Measurements from ENCODE around the gene FBN3. TPM values are rescaled to one million over a fixed set of nuclear protein-coding genes. Genes with fewer than 3 reads are reported as not detected.
"Not testable (repeated sequence)": the region's sequence is repeated elsewhere in the genome, so short reads cannot be mapped to it uniquely, and the experiment has no call there.

The FBN3 gene
- total RNA-seq, 4 donors from 2014 or later, result under 0.01 TPM; not detected in 3

DNA sequence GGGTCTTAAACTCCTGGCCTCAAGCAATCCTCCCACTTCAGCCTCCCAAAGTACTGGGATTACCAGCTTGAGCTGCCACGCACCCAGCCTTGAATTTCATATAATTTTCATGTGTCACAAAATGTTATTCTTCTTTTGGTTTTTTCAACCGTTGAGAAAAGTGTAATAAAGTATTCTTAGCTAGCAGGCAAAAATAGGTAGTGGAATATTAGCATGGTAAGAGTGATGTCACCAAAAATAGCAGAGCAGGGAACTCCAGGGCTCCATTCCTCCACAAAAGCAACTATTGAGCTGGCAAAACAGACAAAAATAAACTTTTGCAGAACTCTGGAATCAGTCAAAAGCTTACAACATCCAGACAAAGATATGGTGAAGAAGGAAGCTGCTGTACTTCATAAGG is 43.9 kb downstream of the FBN3 start:
- 75% methylated on average over 2 of the region's 2 CpGs for WGBS
- no peak overlapping the region for H3K4me3 ChIP-seq
- H3K36me3 ChIP-seq, result no peaks in the 10 kb centered on the region
- DNase-seq (ENCODE audit: extremely low spot score), result no peak
- intact Hi-C loops (cut with DNase I), result no loop called here
- peaks cover 0 to 20% (median 0%) of the 10 kb centered on the region in 4 donors for H3K27me3 ChIP-seq
- H3K9me3 ChIP-seq, result peaks cover 0 to 3% (median 0%) of the 10 kb centered on the region in 4 donors
- H3K27ac ChIP-seq (replicated peaks in 1 of 4), result no peak overlapping the region
- no peak for TF ChIP-seq POLR2A (IDR thresholded peaks at IDR 0.05; ENCODE audit: low read depth)
- no peak for TF ChIP-seq EP300 (IDR thresholded peaks at IDR 0.05)
- TF ChIP-seq, protein P1, sequence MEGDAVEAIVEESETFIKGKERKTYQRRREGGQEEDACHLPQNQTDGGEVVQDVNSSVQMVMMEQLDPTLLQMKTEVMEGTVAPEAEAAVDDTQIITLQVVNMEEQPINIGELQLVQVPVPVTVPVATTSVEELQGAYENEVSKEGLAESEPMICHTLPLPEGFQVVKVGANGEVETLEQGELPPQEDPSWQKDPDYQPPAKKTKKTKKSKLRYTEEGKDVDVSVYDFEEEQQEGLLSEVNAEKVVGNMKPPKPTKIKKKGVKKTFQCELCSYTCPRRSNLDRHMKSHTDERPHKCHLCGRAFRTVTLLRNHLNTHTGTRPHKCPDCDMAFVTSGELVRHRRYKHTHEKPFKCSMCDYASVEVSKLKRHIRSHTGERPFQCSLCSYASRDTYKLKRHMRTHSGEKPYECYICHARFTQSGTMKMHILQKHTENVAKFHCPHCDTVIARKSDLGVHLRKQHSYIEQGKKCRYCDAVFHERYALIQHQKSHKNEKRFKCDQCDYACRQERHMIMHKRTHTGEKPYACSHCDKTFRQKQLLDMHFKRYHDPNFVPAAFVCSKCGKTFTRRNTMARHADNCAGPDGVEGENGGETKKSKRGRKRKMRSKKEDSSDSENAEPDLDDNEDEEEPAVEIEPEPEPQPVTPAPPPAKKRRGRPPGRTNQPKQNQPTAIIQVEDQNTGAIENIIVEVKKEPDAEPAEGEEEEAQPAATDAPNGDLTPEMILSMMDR (IDR thresholded peaks at IDR 0.05), result no peak
- no peaks in the 10 kb centered on the region for H3K4me1 ChIP-seq

DNA sequence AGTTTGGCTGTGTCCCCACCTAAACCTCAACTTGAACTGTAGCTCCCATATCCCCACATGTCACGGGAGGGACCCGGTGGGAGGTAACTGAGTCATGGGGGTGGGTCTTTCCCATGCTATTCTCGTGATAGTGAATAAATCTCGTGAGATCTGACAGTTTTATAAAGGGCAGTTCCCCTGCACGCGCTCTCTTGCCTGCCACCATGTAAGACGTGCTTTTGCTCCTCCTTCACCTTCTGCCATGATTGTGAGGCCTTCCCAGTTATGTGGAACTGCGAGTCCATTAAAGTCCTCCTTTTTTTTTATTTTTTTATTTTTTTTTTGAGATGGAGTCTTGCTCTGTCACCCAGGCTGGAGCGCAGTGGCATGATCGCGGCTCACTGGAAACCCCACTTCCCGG is 47.5 kb downstream of the FBN3 start:
- DNase-seq (ENCODE audit: extremely low spot score); intact Hi-C loops (cut with DNase I): not testable (repeated sequence)
- H3K27me3 ChIP-seq, result peaks cover 0 to 15% (median 0%) of the 10 kb centered on the region in 4 donors

DNA sequence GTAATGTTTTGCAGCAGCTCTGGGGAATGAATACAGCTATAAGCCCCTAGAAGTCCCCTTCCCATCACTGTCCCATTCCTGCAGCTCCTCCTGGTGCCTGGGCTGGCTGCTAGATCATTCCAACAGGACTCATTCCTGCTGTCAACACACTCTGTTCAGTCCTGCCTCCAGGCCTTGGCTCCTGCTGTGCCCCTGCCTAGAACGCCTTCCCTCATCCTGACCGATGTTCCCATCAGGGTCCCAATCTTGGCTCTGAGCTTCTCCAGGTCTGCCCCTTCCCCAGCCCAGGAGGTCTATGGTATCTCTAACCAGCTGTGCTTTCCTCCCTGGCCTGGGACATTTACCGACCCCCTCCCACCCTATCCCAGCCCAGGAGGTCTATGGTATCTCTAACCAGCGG is 48.1 kb downstream of the FBN3 start:
- no peak for DNase-seq (ENCODE audit: extremely low spot score)
- WGBS, result 99% methylated on average over 4 of the region's 4 CpGs

More for the DNA sequence above, 47.5 kb downstream of the FBN3 start:
- H3K9me3 ChIP-seq, result peaks cover 0 to 11% (median 6%) of the 10 kb centered on the region in 4 donors
- H3K4me3 ChIP-seq; H3K27ac ChIP-seq (replicated peaks in 1 of 4); H3K4me1 ChIP-seq; H3K36me3 ChIP-seq: not testable (repeated sequence)
- WGBS, result 95% methylated on average over 12 of the region's 12 CpGs

DNA sequence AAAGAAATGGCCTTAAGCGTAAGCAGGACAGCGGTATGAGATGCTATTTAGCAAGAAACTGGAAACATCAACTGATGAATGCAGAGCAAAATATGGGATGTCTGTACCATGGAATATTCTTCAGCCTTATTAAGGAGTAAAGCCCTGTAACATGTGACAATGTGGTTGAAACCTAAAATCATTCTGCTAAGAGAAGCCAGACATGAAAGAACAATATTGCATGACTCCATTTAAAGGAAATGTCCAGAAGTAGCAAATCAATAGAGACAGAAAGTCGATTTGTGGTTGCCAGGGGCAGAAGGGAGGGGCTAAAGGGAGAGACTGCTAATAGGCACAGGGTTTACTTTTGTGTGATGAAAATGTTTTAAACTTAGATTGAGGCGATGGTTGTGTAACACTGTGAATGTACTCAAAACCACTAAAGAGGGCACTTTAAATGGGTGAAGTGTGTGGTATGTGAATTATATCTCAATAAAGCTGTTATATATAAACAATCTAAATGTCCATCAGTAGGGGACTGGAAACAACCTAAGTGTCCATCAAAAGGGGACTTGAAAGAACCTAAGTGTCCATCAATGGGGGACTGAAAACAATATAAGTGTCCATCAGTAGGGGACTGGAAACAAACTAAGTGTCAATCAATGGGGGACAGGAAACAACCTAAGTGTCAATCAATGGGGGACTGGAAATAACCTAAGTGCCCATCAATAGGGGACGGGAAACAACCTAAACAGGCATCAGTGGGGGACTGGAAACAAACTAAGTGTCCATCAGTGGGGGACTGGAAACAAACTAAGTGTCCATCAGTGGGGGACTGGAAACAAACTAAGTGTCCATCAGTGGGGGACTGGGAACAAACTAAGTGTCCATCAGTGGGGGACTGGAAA is 51.5 kb downstream of the FBN3 start:
- 89% methylated on average over 5 of the region's 5 CpGs for WGBS

More for the DNA sequence above, 48.1 kb downstream of the FBN3 start:
- no peaks in the 10 kb centered on the region for H3K4me1 ChIP-seq
- H3K9me3 ChIP-seq, result peaks cover 0 to 17% (median 12%) of the 10 kb centered on the region in 4 donors
- no peak overlapping the region for H3K4me3 ChIP-seq
- intact Hi-C loops (cut with DNase I), result no loop called here
- H3K36me3 ChIP-seq, result no peaks in the 10 kb centered on the region
- H3K27me3 ChIP-seq, result peaks cover 0 to 21% (median 0%) of the 10 kb centered on the region in 4 donors
- H3K27ac ChIP-seq (replicated peaks in 1 of 4), result no peak overlapping the region
- no peak for TF ChIP-seq POLR2A (IDR thresholded peaks at IDR 0.05; ENCODE audit: low read depth)
- TF ChIP-seq POLR2AphosphoS5 (IDR thresholded peaks at IDR 0.05), result no peak
- TF ChIP-seq EP300 (IDR thresholded peaks at IDR 0.05), result no peak
- TF ChIP-seq, protein P1 (IDR thresholded peaks at IDR 0.05), result no peak

DNA sequence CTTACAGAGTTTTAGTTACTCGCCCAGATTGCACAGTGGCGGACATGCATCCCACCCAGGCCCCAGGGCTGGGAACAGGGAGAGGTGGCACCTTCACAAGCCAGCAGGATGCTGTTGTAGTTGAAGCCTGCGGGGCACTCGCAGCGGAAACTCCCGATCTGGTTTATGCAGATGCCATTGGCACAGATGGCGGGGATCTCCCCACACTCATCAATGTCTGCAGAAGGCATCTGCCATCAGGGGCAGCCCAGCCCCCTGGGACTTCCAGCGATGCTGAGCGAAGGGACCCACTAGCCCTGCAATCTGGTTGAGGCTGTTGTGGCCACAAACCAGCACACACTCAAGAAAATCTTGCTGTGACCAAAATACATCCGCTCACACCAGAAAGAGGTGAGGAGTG is 52.2 kb downstream of the FBN3 start:
- Histone ChIP-seq H3K4me3 (no peak overlapping the region), H3K36me3 (no peaks in the 10 kb centered on the region), H3K9me3 (peaks cover 7 to 49% (median 36%) of the 10 kb centered on the region in 4 donors), H3K27me3 (peaks cover 0 to 21% (median 0%) of the 10 kb centered on the region in 4 donors), H3K4me1 (no peaks in the 10 kb centered on the region), H3K27ac (replicated peaks in 1 of 4) (no peak overlapping the region)
- TF ChIP-seq, protein P1 (IDR thresholded peaks at IDR 0.05), result no peak
- TF ChIP-seq POLR2AphosphoS5 (IDR thresholded peaks at IDR 0.05) (no peak), EP300 (IDR thresholded peaks at IDR 0.05) (no peak), POLR2A (IDR thresholded peaks at IDR 0.05; ENCODE audit: low read depth) (no peak)
- WGBS, result 100% methylated on average over 5 of the region's 10 CpGs
- no peak for DNase-seq (ENCODE audit: extremely low spot score)
- intact Hi-C loops (cut with DNase I), result no loop called here

More for the DNA sequence above, 51.5 kb downstream of the FBN3 start:
- Histone ChIP-seq H3K27ac (replicated peaks in 1 of 4) (no peak overlapping the region), H3K4me1 (no peaks in the 10 kb centered on the region), H3K9me3 (peaks cover 7 to 49% (median 36%) of the 10 kb centered on the region in 4 donors), H3K36me3 (no peaks in the 10 kb centered on the region), H3K27me3 (peaks cover 0 to 27% (median 0%) of the 10 kb centered on the region in 4 donors), H3K4me3 (no peak overlapping the region)
- TF ChIP-seq POLR2A (IDR thresholded peaks at IDR 0.05; ENCODE audit: low read depth) (no peak), POLR2AphosphoS5 (IDR thresholded peaks at IDR 0.05) (no peak), EP300 (IDR thresholded peaks at IDR 0.05) (no peak)
- TF ChIP-seq, protein P1 (IDR thresholded peaks at IDR 0.05), result no peak
- no peak for DNase-seq (ENCODE audit: extremely low spot score)
- intact Hi-C loops (cut with DNase I), result no loop called here
